ENCODE results near the gene NOD2. TPM values are rescaled to one million over a fixed set of nuclear protein-coding genes. Genes with fewer than 3 reads are reported as not detected.

The NOD2 gene
- total RNA-seq, 1 experiment from 2014 or later = not detected

DNA sequence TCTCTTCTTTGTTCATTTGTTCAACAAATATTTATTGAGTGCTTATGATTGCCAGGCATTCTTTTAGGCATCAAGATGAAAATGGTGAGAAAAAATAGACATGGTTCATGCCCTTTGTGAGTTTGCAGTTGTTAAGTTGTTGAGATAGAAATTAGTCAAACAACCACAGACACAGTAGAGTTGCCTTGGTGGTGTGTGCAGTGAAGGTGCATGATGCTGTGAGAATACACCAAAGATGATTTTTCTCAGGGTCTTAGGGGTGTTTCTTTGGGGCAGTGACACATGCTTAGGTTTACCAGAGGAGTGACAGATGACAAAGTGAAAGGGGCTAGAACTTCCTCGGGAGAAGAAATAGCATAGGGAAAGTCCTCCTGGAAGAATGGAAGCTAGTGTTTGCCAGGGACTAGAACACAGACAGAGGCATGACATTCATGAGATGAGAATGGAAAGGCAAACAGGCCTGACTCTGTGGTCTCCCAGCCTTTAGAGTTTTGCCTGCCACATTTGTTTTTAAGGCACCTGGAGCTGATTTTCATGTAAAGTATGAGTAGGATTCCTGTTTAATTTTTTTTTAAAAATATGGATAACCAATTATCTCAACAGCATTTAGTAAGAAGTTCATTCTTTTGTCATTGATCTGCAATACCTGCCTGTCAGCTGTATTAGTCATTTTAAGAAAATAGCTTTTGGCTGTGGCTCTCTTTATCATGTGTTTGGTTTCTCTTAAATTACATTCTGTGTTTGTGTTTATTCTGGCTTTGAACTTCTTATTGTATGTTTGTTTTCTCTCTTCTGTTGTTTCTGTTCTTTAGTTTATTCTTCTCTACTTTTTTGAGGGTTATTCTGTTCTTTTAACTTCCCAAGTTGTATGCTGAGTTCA lies 85.1 kb downstream of the NOD2 start:
- DNase-seq (ENCODE audit: low read depth) = no peak

DNA sequence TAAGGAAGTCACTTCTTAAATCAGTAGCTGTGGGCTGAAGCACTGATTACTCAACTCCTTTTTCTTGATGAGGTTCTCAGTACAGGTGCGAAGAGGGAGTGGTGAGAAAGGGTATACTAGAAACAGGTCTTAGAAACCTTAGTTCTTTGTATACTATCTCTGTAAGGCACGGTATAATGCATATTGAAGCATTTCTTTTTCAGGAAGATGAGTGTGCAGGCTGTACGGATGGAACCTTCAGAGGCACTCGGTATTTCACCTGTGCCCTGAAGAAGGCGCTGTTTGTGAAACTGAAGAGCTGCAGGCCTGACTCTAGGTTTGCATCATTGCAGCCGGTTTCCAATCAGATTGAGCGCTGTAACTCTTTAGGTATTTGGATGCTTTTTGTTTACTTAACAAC lies 87.6 kb downstream of the NOD2 start:
- no peak for DNase-seq (ENCODE audit: low read depth)

DNA sequence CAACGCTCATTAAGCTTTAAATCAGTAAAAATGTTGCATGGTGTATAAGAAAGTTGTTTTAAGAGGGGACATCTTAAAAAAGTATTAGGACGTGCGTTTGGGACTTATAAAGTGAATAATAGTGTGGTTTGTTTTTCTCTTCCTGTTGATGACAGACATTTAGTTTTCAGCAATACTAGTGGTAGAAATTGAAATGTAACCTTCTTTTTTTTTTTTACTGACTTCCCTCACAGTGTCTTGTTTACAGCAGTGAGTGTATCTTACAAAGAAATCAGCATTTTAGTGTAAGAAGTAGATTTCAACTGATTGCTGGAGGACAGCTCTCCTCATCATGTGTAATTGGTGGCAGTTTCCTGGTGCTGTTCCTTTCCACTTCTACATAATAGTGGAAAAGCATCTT lies 88.1 kb downstream of the NOD2 start:
- no peak for DNase-seq (ENCODE audit: low read depth)

Small RNA genes lying within 50 kb of the gene (small RNA-seq; reads per million reads assigned to genes)
- not detected for gene MIR3181

Other genes starting within 250 kb of the NOD2 start
- gene NKD1, start 145.2 kb upstream of the NOD2 start, total RNA-seq (2014; rRNA removed; shearing (Covaris generic)) = 0.10 and 0.37 TPM in 2 replicates
- not detected in 2 replicates for gene SNX20, start 12.3 kb upstream of the NOD2 start, total RNA-seq (2014; rRNA removed; shearing (Covaris generic))
- gene CYLD, start 48.5 kb downstream of the NOD2 start, total RNA-seq (2014; rRNA removed; shearing (Covaris generic)) = 11.8 and 12.7 TPM in 2 replicates

All from HT1080 (cell line).